ENCODE measurements around the gene EPHA6. TPM values are rescaled to one million over a fixed set of nuclear protein-coding genes. Genes with fewer than 3 reads are reported as not detected.

Gene EPHA6
- total RNA-seq, 1 donor from 2014 or later: 16.5 TPM

- no peak for TF ChIP-seq CTCF (IDR thresholded peaks at IDR 0.05; ENCODE audit: unreplicated experiment)
- no peaks in the 10 kb centered on the region for H3K4me1 Mint-ChIP-seq (ENCODE audit: low read depth)
- H3K36me3 Mint-ChIP-seq (ENCODE audit: insufficient read depth): no peaks in the 10 kb centered on the region
- no peak overlapping the region for H3K27ac Mint-ChIP-seq
- H3K27me3 Mint-ChIP-seq: no peaks in the 10 kb centered on the region
- H3K4me3 Mint-ChIP-seq (ENCODE audit: low read depth): no peak overlapping the region
- no peak for DNase-seq (ENCODE audit: low spot score, unreplicated experiment)
- peaks cover 8% of the 10 kb centered on the region for H3K9me3 Mint-ChIP-seq (ENCODE audit: low read depth)
Observed at GRCh38 chr3:97338375-97338774, 524.0 kb downstream of the EPHA6 start.

- no peak for DNase-seq (ENCODE audit: low spot score, unreplicated experiment)
- TF ChIP-seq CTCF (IDR thresholded peaks at IDR 0.05; ENCODE audit: unreplicated experiment): no peak
- Mint-ChIP-seq H3K4me1 (ENCODE audit: low read depth) (no peaks in the 10 kb centered on the region), H3K9me3 (ENCODE audit: low read depth) (no peaks in the 10 kb centered on the region), H3K27me3 (no peaks in the 10 kb centered on the region), H3K36me3 (ENCODE audit: insufficient read depth) (no peaks in the 10 kb centered on the region), H3K4me3 (ENCODE audit: low read depth) (no peak overlapping the region), H3K27ac (no peak overlapping the region)
Observed at GRCh38 chr3:97340940-97341339, 526.5 kb downstream of the EPHA6 start.

GRCh38 chr3:97347780-97348179 lies 533.4 kb downstream of the EPHA6 start:
- Mint-ChIP-seq H3K9me3 (ENCODE audit: low read depth) (no peaks in the 10 kb centered on the region), H3K36me3 (ENCODE audit: insufficient read depth) (no peaks in the 10 kb centered on the region), H3K4me3 (ENCODE audit: low read depth) (no peak overlapping the region), H3K27me3 (no peaks in the 10 kb centered on the region), H3K27ac (no peak overlapping the region), H3K4me1 (ENCODE audit: low read depth) (no peaks in the 10 kb centered on the region)
- no peak for TF ChIP-seq CTCF (IDR thresholded peaks at IDR 0.05; ENCODE audit: unreplicated experiment)
- no peak for DNase-seq (ENCODE audit: low spot score, unreplicated experiment)

- Mint-ChIP-seq H3K4me3 (ENCODE audit: low read depth) (no peak overlapping the region), H3K4me1 (ENCODE audit: low read depth) (no peaks in the 10 kb centered on the region), H3K27ac (no peak overlapping the region), H3K36me3 (ENCODE audit: insufficient read depth) (no peaks in the 10 kb centered on the region), H3K9me3 (ENCODE audit: low read depth) (peaks cover 11% of the 10 kb centered on the region), H3K27me3 (no peaks in the 10 kb centered on the region)
- no peak for TF ChIP-seq CTCF (IDR thresholded peaks at IDR 0.05; ENCODE audit: unreplicated experiment)
- DNase-seq (ENCODE audit: low spot score, unreplicated experiment): no peak
Observed at GRCh38 chr3:97350971-97351370, 536.6 kb downstream of the EPHA6 start.

GRCh38 chr3:97353176-97353575 lies 538.8 kb downstream of the EPHA6 start:
- no peak for DNase-seq (ENCODE audit: low spot score, unreplicated experiment)
- TF ChIP-seq CTCF (IDR thresholded peaks at IDR 0.05; ENCODE audit: unreplicated experiment): no peak
- no peaks in the 10 kb centered on the region for H3K36me3 Mint-ChIP-seq (ENCODE audit: insufficient read depth)
- H3K27ac Mint-ChIP-seq: no peak overlapping the region
- no peak overlapping the region for H3K4me3 Mint-ChIP-seq (ENCODE audit: low read depth)
- peaks cover 11% of the 10 kb centered on the region for H3K9me3 Mint-ChIP-seq (ENCODE audit: low read depth)
- H3K4me1 Mint-ChIP-seq (ENCODE audit: low read depth): no peaks in the 10 kb centered on the region
- H3K27me3 Mint-ChIP-seq: no peaks in the 10 kb centered on the region

Data from progenitor cell of endocrine pancreas (in vitro differentiated cells).